HL-60 (cell line): ENCODE results near the gene GPR39.

Source experiments
- DNase-seq, 2 experiments: peaks; one replicate each; pipeline ENCODE4 v3.0.0-alpha.2; 2010 to 2020; ENCODE audit warnings: low read depth in 1 of 2, low spot score in 1 of 2
- H3K27ac ChIP-seq: fragments of 250-450 bp; sonication (Bioruptor Pico); replicated peaks from 2 replicates; pipeline ENCODE4 v1.5.1; 2020; ENCODE audit warnings: mild to moderate bottlenecking, moderate library complexity
- H3K27me3 ChIP-seq: fragments of 250-450 bp; sonication (Bioruptor Pico); 2 replicates; pipeline ENCODE4 v1.5.1; 2021; ENCODE audit warnings: mild to moderate bottlenecking, moderate library complexity; ENCODE audit not compliant: insufficient read depth, poor library complexity, severe bottlenecking
- H3K4me3 ChIP-seq: replicated peaks from 2 replicates; pipeline ENCODE4 v1.5.1; 2011; ENCODE audit warnings: mild to moderate bottlenecking, control low read depth, low read length; ENCODE audit not compliant: insufficient read depth
- CTCF ChIP-seq: IDR thresholded peaks from one replicate; pipeline ENCODE4 v1.5.1; 2011; ENCODE audit warnings: low read length, control low read depth, inconsistent platforms; ENCODE audit not compliant: insufficient read depth
- GABPA ChIP-seq: IDR thresholded peaks from 2 replicates; pipeline ENCODE4 v1.6.1; 2012; ENCODE audit warnings: low read depth
- POLR2AphosphoS5 ChIP-seq: IDR thresholded peaks from 2 replicates; pipeline ENCODE4 v1.6.1; 2012; ENCODE audit warnings: low read depth
- REST ChIP-seq: IDR thresholded peaks from 2 replicates; pipeline ENCODE4 v1.6.1; 2012; ENCODE audit warnings: low read depth; ENCODE audit not compliant: insufficient replicate concordance
- SPI1 ChIP-seq: IDR thresholded peaks from 2 replicates; pipeline ENCODE4 v1.6.1; 2012; ENCODE audit warnings: low read depth, mild to moderate bottlenecking, borderline replicate concordance

The GPR39 gene

GRCh38 chr2:132419941-132420340 is 3.3 kb downstream of the GPR39 start:
- no peak overlapping the region for H3K4me3 ChIP-seq
- no peak for TF ChIP-seq POLR2AphosphoS5
- no peak for TF ChIP-seq REST
- TF ChIP-seq SPI1, result no peak
- TF ChIP-seq CTCF, result no peak
- TF ChIP-seq GABPA, result no peak
- peaks cover 8% of the 10 kb centered on the region for H3K27me3 ChIP-seq
- no peak for DNase-seq
- no peak overlapping the region for H3K27ac ChIP-seq

GRCh38 chr2:132420816-132421805 is 4.5 kb downstream of the GPR39 start:
- TF ChIP-seq SPI1, result no peak
- TF ChIP-seq GABPA, result no peak
- TF ChIP-seq CTCF, result no peak
- TF ChIP-seq POLR2AphosphoS5, result no peak
- no peak for TF ChIP-seq REST
- Histone ChIP-seq H3K4me3 (no peak overlapping the region), H3K27ac (no peak overlapping the region), H3K27me3 (no peaks in the 10 kb centered on the region)
- no peak for DNase-seq

GRCh38 chr2:132422736-132423135 is 6.1 kb downstream of the GPR39 start:
- DNase-seq, result no peak
- TF ChIP-seq GABPA (no peak), POLR2AphosphoS5 (no peak), SPI1 (no peak), CTCF (no peak), REST (no peak)
- Histone ChIP-seq H3K4me3 (no peak overlapping the region), H3K27ac (no peak overlapping the region), H3K27me3 (no peaks in the 10 kb centered on the region)
